GM19043 (cell line): Measurements from ENCODE around the gene FASLG.
"Not testable (repeated sequence)": the region's sequence is repeated elsewhere in the genome, so short reads cannot be mapped to it uniquely, and the experiment has no call there.

Source experiments
- ATAC-seq: cut with Tn5 transposase; IDR thresholded peaks from one replicate; pipeline ENCODE4 v1.9.1; 2021; ENCODE audit warnings: low read depth; ENCODE audit not compliant: unreplicated experiment

Gene FASLG

GRCh38 chr1:172679000-172679772 is 20.3 kb downstream of the FASLG start:
- no peak for ATAC-seq

GRCh38 chr1:172680244-172680643 is 21.3 kb downstream of the FASLG start:
- no peak for ATAC-seq

DNA sequence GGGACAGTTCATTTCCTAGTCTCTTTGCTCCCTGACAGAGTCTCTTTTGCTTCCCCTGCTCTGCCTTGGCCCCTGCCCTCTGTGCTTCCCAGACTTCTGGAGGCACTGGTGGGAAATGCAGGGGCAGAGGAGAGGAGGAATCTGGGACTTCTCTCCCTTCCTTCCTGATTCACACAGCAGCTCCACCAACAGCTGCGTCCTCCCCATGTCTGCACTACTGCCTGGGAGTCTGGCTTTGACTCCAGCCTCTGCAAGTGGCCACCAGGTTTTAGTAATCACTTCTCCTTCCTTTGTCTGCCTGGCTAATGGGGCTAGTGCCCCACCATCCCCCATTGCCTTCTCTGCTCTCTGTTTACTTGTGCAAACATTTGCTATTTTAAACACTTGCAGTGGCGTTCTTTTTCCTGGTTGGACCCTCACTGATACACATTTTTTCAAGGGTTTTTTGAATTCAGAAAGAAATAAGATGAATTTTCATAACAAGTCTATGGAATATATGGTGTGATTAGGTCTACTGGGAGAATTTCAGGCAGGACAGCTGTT is 21.9 kb downstream of the FASLG start:
- no peak for ATAC-seq

DNA sequence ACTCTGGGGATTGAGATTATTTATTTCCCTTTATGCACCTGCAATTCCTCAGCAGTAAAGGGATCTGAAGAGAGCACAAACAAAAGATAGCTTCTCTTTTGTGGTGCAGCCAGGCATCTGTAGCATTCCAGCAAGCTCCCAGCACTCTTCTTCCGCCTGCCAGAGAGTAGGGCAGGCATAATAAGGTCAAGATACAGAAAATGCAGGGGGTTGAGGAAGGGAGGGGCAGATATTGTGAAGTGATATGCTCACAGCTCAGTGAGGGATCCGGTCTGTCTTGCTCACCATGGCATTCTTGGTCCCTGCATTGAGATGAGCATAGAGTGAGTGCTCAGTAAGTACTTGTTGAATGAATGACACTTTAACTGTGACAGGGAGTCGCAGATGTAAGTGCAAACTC is 23.9 kb downstream of the FASLG start:
- no peak for ATAC-seq

- ATAC-seq: no peak
Observed at GRCh38 chr1:172686143-172686542, 27.2 kb downstream of the FASLG start.

- not testable (repeated sequence) for ATAC-seq
Observed at GRCh38 chr1:172688428-172689085, 29.7 kb downstream of the FASLG start.

DNA sequence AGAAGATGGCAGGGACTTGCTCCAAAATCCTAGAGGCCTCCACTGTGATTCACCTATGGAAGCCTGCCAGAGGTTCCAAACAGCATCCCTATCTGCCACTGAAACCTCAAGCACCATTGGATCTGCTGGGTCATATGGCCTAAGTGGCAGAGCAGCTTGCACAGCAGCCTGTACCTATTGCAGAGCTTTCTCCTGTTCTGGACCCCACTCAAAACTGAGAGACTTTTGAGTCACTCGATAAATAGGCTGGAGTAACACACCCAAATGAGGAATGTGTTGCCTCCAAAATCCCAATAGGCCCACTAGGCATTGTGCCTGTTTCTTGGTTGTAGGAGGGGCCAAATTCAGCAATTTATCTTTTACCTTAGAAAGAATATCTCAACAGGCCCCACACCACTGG is 32.0 kb downstream of the FASLG start:
- ATAC-seq: not testable (repeated sequence)

- no peak for ATAC-seq
Observed at GRCh38 chr1:172697534-172698002, 38.7 kb downstream of the FASLG start.

DNA sequence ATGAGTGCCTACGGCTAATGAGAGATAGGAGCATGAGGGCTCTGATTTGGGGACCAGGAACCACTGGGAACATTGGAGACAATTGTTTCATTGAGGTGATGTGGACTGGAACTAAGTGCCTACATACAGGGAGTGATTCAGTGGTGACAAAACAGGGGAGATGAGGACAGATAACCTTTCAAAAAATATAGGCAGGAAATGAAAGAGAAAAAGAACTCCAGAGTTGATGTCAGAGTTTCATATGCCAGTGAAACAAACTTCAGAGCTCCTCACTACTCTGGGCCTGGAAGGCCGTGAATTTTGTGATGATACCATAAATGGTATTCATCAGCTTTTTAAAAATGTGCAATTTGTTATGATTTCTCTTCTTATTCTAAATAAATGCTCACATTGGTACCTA is 39.3 kb downstream of the FASLG start:
- ATAC-seq: no peak

GRCh38 chr1:172699111-172699510 is 40.2 kb downstream of the FASLG start:
- peak; percentile 82 for ATAC-seq

DNA sequence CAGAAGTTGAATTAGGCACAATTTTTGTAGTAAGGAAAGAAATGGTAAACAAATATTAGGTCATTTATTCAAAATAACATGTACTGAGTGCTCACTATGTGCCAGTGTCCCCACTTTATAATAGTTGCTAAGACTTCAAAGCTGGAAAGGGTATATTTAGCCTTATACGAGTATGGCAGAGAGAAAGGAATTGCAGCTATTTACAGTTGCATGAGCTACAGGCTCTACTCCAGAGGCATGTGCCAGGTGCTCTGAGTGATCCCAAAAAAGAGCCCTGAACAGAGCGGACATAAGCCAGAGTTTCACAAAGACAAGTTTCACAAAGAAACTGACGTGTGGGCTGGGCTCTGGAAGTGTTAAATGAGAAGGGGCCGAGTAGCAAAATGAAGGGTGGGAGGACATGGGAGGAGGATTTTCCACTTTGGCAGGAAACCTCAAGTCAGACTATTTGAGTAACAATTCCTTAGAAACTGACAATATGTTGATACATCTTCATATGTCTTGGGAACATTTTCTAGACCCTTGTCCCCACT is 40.9 kb downstream of the FASLG start:
- ATAC-seq: no peak

DNA sequence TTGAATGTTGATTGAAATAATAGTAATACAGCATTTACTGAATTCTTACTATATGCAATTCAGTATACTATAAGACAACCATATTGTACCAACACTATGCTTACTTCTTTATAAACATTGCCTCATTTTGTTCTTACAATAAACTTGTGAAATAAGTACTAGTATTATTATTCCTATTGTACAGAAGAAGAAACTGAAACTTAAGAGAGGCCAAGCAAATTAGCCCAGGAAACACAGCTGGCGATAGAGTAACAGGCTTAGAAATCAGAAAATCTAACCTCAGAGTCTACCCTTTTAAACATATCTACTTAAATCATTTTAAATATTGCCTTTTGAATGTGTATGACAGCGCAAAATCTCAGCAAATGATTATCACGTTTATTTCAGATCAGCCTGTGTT is 41.7 kb downstream of the FASLG start:
- ATAC-seq: no peak

GRCh38 chr1:172704001-172704400 is 45.1 kb downstream of the FASLG start:
- no peak for ATAC-seq

DNA sequence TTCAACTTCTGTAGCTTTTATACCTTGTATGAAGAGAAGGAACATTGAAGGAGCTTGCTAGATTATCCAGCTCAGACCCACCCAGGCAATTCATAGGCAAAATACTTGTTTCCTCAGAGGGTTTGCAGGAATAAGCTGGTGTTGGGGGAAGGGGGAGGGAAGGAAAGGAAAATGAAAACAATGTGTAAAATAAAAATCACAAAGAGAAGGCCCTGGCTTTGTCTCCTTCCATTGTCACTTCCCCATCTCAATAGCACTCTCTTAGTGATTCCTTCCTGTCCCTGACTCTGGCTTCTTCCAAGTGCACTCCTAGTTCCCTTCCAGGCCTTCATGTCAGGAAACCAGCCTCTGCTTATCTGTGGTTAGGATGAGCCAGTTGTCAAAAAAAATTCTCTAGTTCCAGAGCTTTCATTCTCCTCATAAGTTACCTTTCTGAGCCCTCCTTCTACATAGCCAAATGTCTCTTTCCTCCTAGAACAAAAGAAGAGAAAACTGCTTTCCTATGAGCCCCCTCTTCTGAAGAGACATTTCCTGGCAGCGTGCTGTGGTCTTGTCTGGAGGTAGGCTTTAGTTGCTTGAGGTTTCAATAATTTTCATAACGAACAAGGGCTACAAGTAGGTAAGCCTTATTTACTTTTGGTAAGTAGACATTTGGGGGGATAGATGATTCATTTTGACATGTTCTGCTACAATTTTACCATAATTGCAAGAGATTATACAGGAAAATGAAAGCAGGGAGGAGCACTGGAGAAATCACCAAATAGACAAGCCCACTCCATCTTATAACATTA is 45.7 kb downstream of the FASLG start:
- ATAC-seq: no peak

DNA sequence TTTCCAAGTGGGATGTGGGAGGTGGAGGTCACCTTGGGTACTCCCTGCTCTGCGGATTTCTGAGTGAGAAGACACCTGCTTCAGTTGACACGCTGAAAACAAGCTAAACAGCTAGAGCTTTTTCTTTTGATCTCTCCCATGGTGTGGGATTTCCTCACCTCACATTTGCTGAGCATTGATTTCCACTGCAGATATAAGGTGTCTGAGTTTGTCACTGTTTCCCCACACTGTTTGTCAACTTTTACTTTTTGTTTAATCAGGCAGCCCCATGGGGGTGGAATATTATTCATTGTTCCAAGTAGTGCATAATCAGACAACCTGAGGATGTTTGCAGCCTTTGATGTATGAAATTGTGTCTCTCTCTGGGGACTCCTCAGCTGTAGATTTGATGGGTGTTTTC is 49.5 kb downstream of the FASLG start:
- no peak for ATAC-seq

- no peak for ATAC-seq
Observed at GRCh38 chr1:172711558-172711957, 52.7 kb downstream of the FASLG start.

DNA sequence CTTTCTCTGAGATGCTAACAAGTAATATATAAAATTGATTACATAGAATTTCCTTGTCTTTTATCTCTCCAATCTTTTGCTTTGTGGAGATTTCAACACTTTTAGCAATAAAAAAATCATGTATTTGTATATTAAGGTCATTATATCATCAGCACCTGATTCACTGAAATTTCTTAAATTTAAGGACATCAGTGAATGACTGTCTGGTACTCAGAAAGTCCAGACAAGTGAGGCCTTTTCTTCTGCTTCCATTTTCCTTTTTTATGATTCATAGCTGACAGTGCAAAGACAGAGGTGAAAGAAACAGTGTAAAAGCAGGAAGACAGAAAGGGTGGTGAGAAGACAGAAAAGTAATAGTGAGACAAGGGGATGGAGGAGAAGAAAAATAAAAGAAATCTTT is 54.6 kb downstream of the FASLG start:
- no peak for ATAC-seq
